Mucosa of gallbladder (tissue), 1 donor: ENCODE measurements around the gene NYAP1. TPM values are rescaled to one million over a fixed set of nuclear protein-coding genes. Genes with fewer than 3 reads are reported as not detected.

Experiments used
- DNase-seq: peaks from one replicate; pipeline ENCODE4 v3.0.0-alpha.2; 2020; ENCODE audit warnings: low spot score
- total RNA-seq: library from RNA; stranded (reverse); gene quantifications from one replicate; pipeline ENCODE4 v1.2.1, GENCODE V29; 2021
- donor health status: DM: no; HTN: no; CAD: no.

NYAP1 gene
- total RNA-seq, 1 donor from 2014 or later: 1.2 TPM

GRCh38 chr7:100457033-100457432 is 26.7 kb upstream of the NYAP1 start:
- no peak for DNase-seq

GRCh38 chr7:100464210-100464660 is 19.5 kb upstream of the NYAP1 start, which contains the start of gene SPACDR:
TSS of gene SPACDR (minus strand) at chr7:100464260. CDS start at chr7:100464025, 235 bp downstream.
- DNase-seq: no peak

- DNase-seq: no peak
Measured at GRCh38 chr7:100464791-100465190, 18.9 kb upstream of the NYAP1 start.

GRCh38 chr7:100465299-100465698 is 18.4 kb upstream of the NYAP1 start:
- no peak for DNase-seq

- DNase-seq: peak; percentile 73
Measured at GRCh38 chr7:100465702-100466311, 17.9 kb upstream of the NYAP1 start.

GRCh38 chr7:100466653-100467605 is 16.8 kb upstream of the NYAP1 start:
- DNase-seq: no peak

- no peak for DNase-seq
Measured at GRCh38 chr7:100467638-100468373, 15.9 kb upstream of the NYAP1 start.

GRCh38 chr7:100469227-100470044 is 14.3 kb upstream of the NYAP1 start:
- DNase-seq: peak; percentile 86

GRCh38 chr7:100471021-100471420 is 12.7 kb upstream of the NYAP1 start:
- no peak for DNase-seq

GRCh38 chr7:100472121-100472851 is 11.4 kb upstream of the NYAP1 start:
- DNase-seq: no peak

- DNase-seq: no peak
Measured at GRCh38 chr7:100472854-100473499, 10.8 kb upstream of the NYAP1 start.

- DNase-seq: no peak
Measured at GRCh38 chr7:100475549-100475948, 8.2 kb upstream of the NYAP1 start.

GRCh38 chr7:100476101-100476780 is 7.5 kb upstream of the NYAP1 start:
- DNase-seq: no peak

GRCh38 chr7:100476903-100477870 is 6.5 kb upstream of the NYAP1 start:
- no peak for DNase-seq

- DNase-seq: no peak
Measured at GRCh38 chr7:100477871-100478267, 5.9 kb upstream of the NYAP1 start.

- DNase-seq: peak; percentile 94
Measured at GRCh38 chr7:100478958-100479660, 4.6 kb upstream of the NYAP1 start, which contains the start of gene TSC22D4. TSS of gene TSC22D4 (minus strand) at chr7:100479214. CDS start at chr7:100478038, 1,176 bp downstream.

GRCh38 chr7:100481466-100481865 is 2.3 kb upstream of the NYAP1 start:
- no peak for DNase-seq

- DNase-seq: no peak
Measured at GRCh38 chr7:100482728-100483089, 1.0 kb upstream of the NYAP1 start.
